HG02623 (cell line): ENCODE measurements around the gene TMEM44.
"Not testable (repeated sequence)": the region's sequence is repeated elsewhere in the genome, so short reads cannot be mapped to it uniquely, and the experiment has no call there.

Experiments
- ATAC-seq: cut with Tn5 transposase; IDR thresholded peaks from one replicate; pipeline ENCODE4 v1.9.1; 2021; ENCODE audit warnings: moderate library complexity; ENCODE audit not compliant: unreplicated experiment

The TMEM44 gene

GRCh38 chr3:194556086-194557056 is 76.8 kb downstream of the TMEM44 start:
- ATAC-seq: no peak

GRCh38 chr3:194555175-194556062 is 77.8 kb downstream of the TMEM44 start:
- no peak for ATAC-seq

- ATAC-seq: no peak
These were observed 78.6 kb downstream of the TMEM44 start for GRCh38 chr3:194554473-194555123.

GRCh38 chr3:194552327-194552949 is 80.8 kb downstream of the TMEM44 start:
- no peak for ATAC-seq

GRCh38 chr3:194549853-194550252 is 83.4 kb downstream of the TMEM44 start:
- no peak for ATAC-seq

- ATAC-seq: no peak
These were observed 84.6 kb downstream of the TMEM44 start for GRCh38 chr3:194548346-194549321.

GRCh38 chr3:194547042-194547441 is 86.2 kb downstream of the TMEM44 start:
- no peak for ATAC-seq

GRCh38 chr3:194545538-194545937 is 87.7 kb downstream of the TMEM44 start:
- ATAC-seq: not testable (repeated sequence)

- ATAC-seq: no peak
These were observed 89.7 kb downstream of the TMEM44 start for GRCh38 chr3:194543550-194543949.

- no peak for ATAC-seq
These were observed 91.7 kb downstream of the TMEM44 start for GRCh38 chr3:194541483-194541882.

GRCh38 chr3:194540274-194540905 is 92.8 kb downstream of the TMEM44 start:
- no peak for ATAC-seq

GRCh38 chr3:194539498-194539897 is 93.7 kb downstream of the TMEM44 start:
- ATAC-seq: no peak

- no peak for ATAC-seq
These were observed 95.4 kb downstream of the TMEM44 start for GRCh38 chr3:194537732-194538247.
